Dendritic cell treated with granulocyte-macrophage colony-stimulating factor and Interleukin-4, amounts not matched to agents 40 ng/mL and 50 ng/mL, for 4 days (primary cell): Measurements from ENCODE around the gene BMS1.
"Not testable (repeated sequence)": the region's sequence is repeated elsewhere in the genome, so short reads cannot be mapped to it uniquely, and the experiment has no call there.

ENCODE experiments used
- H3K27ac Mint-ChIP-seq: one replicate; pipeline ENCODE4 v1.8.0; 2022; ENCODE audit warnings: mild to moderate bottlenecking, mixed read lengths
- H3K27me3 Mint-ChIP-seq: one replicate; pipeline ENCODE4 v1.8.0; 2022; ENCODE audit warnings: mild to moderate bottlenecking, mixed read lengths
- H3K36me3 Mint-ChIP-seq: one replicate; pipeline ENCODE4 v1.8.0; 2022; ENCODE audit warnings: low read depth, mixed read lengths
- H3K4me1 Mint-ChIP-seq: one replicate; pipeline ENCODE4 v1.8.0; 2022; ENCODE audit warnings: low read depth, mixed read lengths
- H3K4me3 Mint-ChIP-seq: one replicate; pipeline ENCODE4 v1.8.0; 2022; ENCODE audit warnings: mild to moderate bottlenecking, moderate library complexity, mixed read lengths
- H3K9me3 Mint-ChIP-seq: one replicate; pipeline ENCODE4 v1.8.0; 2022; ENCODE audit warnings: mixed read lengths
- intact Hi-C: fragments of 100-400 bp; cut with micrococcal nuclease; formaldehyde crosslinking; loops from one replicate; pipeline ENCODE4 v1.15.0; 2022

Gene BMS1

DNA sequence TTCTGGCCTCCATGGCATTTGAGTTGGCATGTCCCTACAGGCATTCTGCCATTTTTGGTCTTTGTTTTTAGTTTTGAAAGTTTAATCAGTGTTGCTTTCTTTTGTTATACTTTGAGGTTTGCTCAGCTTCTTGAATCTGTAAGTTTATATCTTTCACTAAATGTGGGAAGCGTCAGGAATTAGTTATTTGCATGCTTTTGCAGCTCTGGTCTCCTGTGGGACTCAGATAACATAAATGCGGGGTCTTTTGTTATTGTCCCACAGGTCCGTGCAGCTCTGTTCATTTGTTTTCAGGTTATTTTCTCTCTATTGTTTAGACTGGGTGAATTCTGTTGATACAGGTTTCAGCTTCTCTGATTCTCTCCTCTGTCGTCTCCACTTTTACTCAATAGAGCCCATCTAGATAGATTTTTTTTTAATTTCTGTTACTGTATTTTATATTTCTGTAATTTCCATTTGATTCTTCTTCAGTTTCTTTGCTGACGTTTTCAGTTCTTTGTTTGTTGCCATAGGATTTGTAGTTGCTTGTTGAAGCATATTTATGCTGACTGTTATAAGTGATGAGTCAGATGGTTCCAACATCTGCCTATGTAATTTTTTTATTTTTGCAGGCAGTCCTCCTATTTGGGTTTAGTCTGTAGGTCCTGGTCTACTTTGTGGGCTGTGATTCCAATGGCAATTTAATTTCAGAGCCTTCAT, 31.5 kb downstream of the BMS1 start:
- H3K27me3 Mint-ChIP-seq, intact Hi-C loops, H3K4me3 Mint-ChIP-seq, H3K27ac Mint-ChIP-seq, H3K4me1 Mint-ChIP-seq: not testable (repeated sequence)
- H3K9me3 Mint-ChIP-seq, result peaks cover 18% of the 10 kb centered on the region
- peaks cover 100% of the 10 kb centered on the region for H3K36me3 Mint-ChIP-seq

DNA sequence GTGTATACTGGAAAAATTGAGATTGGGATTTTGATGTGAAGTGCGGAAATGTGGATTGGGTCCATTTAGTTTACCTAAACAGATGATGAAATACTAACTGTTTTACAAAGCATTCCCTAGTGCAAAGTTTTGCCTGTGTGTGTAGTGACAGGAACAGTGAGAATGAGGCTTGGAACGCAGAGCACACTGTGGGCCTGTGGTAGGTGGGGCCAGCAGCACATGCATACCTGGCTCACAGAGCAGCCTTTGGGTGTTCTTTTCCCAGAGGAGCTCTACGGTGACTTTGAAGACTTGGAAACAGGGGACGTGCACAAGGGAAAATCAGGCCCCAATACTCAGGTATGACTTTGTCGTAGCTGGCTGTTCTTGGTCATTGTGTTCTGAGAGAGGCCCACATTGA, 33.7 kb downstream of the BMS1 start:
- intact Hi-C loops, result not testable (repeated sequence)

DNA sequence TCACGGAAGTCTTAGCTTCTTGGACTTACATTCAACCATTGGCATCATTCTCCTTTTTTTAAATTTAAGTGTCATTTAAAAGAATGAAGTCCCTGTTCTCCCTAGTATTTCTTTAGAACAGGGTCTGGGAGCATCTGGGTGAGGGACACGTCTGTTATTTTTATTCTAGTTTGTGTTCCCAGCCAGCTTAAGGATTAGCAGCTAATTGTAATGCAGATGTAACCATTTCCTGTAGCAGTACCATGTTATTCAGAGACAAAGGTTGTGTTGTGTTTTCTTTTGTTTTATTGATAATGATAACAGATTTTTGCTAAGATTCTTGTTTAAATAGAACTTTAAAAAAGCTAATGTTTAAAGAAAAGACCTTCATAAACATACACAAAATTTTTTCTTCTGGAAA, 34.3 kb downstream of the BMS1 start:
- H3K9me3 Mint-ChIP-seq, result peaks cover 18% of the 10 kb centered on the region
- intact Hi-C loops, result no loop called here
- no peaks in the 10 kb centered on the region for H3K4me1 Mint-ChIP-seq
- H3K27ac Mint-ChIP-seq, result no peak overlapping the region
- H3K4me3 Mint-ChIP-seq, result no peak overlapping the region
- peaks cover 98% of the 10 kb centered on the region for H3K36me3 Mint-ChIP-seq
- no peaks in the 10 kb centered on the region for H3K27me3 Mint-ChIP-seq

More for the DNA sequence above, 33.7 kb downstream of the BMS1 start:
- not testable (repeated sequence) for H3K27ac Mint-ChIP-seq, H3K4me3 Mint-ChIP-seq, H3K27me3 Mint-ChIP-seq, H3K4me1 Mint-ChIP-seq
- Mint-ChIP-seq H3K9me3 (peaks cover 18% of the 10 kb centered on the region), H3K36me3 (peaks cover 99% of the 10 kb centered on the region)

DNA sequence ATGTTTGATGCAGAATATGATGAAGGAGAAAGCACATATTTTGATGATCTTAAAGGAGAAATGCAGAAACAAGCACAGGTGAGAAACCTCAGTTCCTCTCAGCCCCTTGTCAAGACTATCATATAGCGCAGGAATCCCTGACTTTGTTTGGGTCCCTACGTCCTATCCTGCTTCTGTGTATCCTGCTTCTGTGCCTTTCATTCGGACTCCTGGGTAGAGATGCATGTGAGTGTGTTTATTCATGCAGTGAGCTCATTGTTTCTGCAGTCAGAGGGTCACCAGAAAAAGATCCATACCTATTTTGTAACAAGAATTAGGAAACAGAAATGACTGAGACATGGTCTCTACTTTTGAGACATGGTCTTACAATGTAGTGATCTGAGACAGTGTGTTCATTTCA, 34.8 kb downstream of the BMS1 start:
- H3K27ac Mint-ChIP-seq, H3K27me3 Mint-ChIP-seq, H3K4me3 Mint-ChIP-seq, H3K4me1 Mint-ChIP-seq, intact Hi-C loops: not testable (repeated sequence)
- peaks cover 97% of the 10 kb centered on the region for H3K36me3 Mint-ChIP-seq
- peaks cover 18% of the 10 kb centered on the region for H3K9me3 Mint-ChIP-seq

DNA sequence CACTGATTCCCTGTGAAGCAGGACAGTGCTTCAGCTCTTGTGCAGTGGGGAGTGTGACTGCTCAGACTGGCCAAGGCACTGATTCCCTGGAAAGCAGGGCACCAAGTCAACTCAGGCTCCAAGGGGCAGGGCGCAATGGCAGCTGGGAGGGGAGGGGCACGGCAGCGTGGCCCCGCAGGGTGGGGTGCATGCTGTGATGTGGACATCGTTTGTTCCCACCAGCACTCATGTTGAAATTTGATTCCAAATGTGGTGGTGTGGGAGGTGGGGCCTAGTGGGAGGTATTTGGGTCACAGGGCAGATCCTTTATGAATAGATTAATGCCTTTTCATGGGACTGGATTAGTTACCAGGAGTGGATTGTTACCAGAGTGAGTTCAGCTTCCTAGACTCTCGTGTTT, 44.2 kb downstream of the BMS1 start:
- H3K9me3 Mint-ChIP-seq, H3K27ac Mint-ChIP-seq, H3K4me3 Mint-ChIP-seq, intact Hi-C loops, H3K27me3 Mint-ChIP-seq, H3K4me1 Mint-ChIP-seq: not testable (repeated sequence)
- peaks cover 94% of the 10 kb centered on the region for H3K36me3 Mint-ChIP-seq

DNA sequence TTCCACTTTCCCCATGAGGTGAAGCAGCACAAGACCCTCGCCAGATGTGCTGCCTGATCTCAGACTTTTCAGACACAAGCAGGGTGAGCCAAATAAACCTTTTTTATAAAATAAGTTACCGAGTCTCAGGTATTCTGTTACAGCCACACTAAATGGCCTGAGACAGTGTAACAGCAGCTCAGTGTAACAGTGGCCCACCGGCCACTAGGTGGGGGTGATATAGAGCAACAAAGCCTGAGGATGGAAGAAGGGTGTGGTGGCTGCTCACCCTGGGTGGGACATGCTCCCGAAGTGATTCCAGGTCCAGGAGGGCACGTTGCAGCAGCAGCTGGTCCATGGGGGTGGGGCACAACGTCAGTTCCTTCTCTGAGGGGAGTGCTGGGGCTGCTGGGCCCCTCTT, 44.6 kb downstream of the BMS1 start:
- H3K36me3 Mint-ChIP-seq, result peaks cover 95% of the 10 kb centered on the region
- no peaks in the 10 kb centered on the region for H3K4me1 Mint-ChIP-seq
- intact Hi-C loops, result no loop called here
- H3K4me3 Mint-ChIP-seq, result no peak overlapping the region
- H3K27me3 Mint-ChIP-seq, result no peaks in the 10 kb centered on the region
- H3K9me3 Mint-ChIP-seq, result no peaks in the 10 kb centered on the region
- no peak overlapping the region for H3K27ac Mint-ChIP-seq

DNA sequence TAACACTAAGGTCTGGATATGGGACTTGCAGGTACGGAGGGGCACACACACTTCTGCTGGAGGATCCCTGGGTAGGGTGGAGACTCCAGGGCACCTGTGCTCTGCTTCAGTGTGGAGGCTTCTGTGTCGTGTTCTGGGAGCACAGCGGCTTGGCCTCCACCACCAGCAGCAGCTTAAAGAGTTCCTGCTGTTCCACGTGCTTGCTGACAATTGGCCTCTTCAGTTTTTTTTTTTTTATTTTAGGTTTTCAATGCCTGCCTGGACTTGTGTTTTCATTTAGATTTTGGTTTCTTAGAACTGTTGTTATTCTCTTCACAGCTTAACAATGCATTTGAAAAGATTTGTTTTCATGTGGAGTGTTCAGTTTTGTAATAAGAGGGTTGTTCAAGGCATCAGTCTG, 45.8 kb downstream of the BMS1 start:
- H3K27me3 Mint-ChIP-seq, intact Hi-C loops, H3K4me1 Mint-ChIP-seq, H3K9me3 Mint-ChIP-seq, H3K27ac Mint-ChIP-seq, H3K4me3 Mint-ChIP-seq: not testable (repeated sequence)
- H3K36me3 Mint-ChIP-seq, result peaks cover 86% of the 10 kb centered on the region

DNA sequence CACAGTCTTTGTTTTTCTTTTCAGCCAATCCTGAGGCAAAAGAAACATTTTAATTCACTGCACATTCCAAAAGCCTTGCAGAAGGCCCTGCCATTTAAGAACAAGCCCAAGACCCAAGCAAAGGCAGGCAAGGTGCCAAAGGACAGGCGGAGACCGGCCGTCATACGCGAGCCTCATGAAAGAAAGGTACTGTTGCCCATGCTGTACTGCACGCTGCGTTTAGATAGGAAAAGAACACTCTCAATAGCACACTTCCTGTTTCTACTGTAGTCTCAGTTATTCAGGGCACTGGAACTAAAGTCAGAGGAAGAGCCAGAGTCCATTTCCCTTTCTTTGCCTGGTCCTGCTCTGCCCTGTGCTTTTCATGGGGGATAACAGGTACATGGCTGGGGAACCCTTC, 47.6 kb downstream of the BMS1 start:
- intact Hi-C loops, result no loop called here
- no peaks in the 10 kb centered on the region for H3K27me3 Mint-ChIP-seq
- no peaks in the 10 kb centered on the region for H3K9me3 Mint-ChIP-seq
- H3K27ac Mint-ChIP-seq, result no peak overlapping the region
- no peaks in the 10 kb centered on the region for H3K4me1 Mint-ChIP-seq
- H3K4me3 Mint-ChIP-seq, result no peak overlapping the region
- H3K36me3 Mint-ChIP-seq, result peaks cover 67% of the 10 kb centered on the region

DNA sequence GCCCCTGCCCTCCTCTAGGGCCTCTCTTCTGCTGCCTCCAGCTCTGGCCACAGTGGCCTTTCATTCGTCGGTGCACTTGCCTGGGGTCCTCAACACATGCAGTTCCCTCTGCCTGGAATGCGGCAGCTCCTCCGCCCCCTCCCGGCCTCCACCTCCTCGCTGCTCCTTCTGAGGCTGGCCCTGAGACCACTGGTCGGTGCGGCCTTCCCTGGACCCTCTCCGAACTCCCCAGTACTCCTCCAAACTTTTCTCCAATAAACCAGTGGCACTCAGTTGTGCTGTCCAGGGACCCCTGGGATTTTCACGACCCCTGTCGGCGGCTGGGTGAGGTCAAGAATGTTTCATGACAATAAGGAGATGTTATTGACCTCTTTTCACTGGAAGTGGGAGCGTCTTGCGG, 53.5 kb downstream of the BMS1 start:
- H3K9me3 Mint-ChIP-seq, result no peaks in the 10 kb centered on the region
- intact Hi-C loops, result no loop called here
- H3K4me1 Mint-ChIP-seq, result no peaks in the 10 kb centered on the region
- peaks cover 40% of the 10 kb centered on the region for H3K27me3 Mint-ChIP-seq
- peaks cover 12% of the 10 kb centered on the region for H3K36me3 Mint-ChIP-seq
- no peak overlapping the region for H3K4me3 Mint-ChIP-seq
- H3K27ac Mint-ChIP-seq, result no peak overlapping the region

DNA sequence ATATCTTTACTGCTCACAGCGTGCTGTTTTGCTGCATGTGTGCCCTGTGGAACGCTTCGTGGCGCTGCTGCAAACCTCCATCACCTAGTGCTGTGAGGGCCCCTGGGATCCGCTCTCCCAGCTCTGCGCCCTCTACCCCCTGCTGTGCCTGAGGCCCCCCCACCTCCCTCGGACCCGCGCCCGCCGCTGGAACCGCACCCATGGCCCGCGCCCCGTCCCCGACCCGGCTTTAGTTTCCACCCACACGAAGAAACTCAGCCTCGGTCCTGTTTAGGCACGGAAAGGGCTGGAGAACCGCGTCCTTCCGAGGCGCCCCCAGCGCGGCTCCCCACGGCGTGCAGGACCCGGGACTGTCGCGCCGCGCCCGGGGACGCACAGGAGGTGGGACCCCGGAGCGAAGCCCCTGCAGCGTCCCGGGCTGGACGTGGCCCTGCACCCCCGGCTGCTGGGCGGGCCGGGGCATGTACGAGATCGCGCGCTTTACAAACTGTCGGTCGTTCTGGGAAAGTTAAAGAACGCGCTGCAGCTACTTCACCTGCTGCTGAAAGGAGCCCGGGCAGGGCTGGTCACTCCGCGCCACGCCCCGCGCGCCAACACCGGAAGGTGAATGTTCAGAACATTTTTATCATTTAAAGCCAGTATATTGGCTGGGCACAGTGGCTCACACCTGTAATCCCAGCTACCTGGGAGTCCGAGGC, 54.3 kb downstream of the BMS1 start:
- Mint-ChIP-seq H3K4me3 (no peak overlapping the region), H3K9me3 (no peaks in the 10 kb centered on the region)
- intact Hi-C loops, result no loop called here

DNA sequence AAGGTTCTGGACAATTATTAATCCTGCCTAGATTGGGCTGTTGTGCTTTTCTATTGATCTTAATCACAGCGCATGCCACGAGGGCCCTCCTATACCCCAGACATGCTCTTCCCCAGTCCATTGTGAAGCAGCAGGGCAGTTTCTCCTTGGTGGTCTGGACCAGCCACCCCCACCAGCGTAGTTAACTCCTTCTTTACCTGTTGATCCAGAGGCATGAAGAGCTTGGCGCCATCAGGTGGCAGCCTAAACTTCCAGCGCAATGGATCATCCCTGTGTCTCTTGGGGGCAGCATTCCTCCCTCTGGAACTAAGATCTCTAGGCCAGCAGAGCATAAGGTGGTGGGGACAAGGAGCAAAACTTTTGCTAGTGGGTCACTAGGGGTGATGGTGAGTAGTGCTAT, 62.2 kb downstream of the BMS1 start:
- H3K36me3 Mint-ChIP-seq, H3K4me3 Mint-ChIP-seq, H3K9me3 Mint-ChIP-seq, H3K4me1 Mint-ChIP-seq, H3K27ac Mint-ChIP-seq, intact Hi-C loops: not testable (repeated sequence)
- peaks cover 11% of the 10 kb centered on the region for H3K27me3 Mint-ChIP-seq

More for the DNA sequence above, 54.3 kb downstream of the BMS1 start:
- no peaks in the 10 kb centered on the region for H3K4me1 Mint-ChIP-seq
- peaks cover 41% of the 10 kb centered on the region for H3K27me3 Mint-ChIP-seq
- no peak overlapping the region for H3K27ac Mint-ChIP-seq
- peaks cover 5% of the 10 kb centered on the region for H3K36me3 Mint-ChIP-seq

DNA sequence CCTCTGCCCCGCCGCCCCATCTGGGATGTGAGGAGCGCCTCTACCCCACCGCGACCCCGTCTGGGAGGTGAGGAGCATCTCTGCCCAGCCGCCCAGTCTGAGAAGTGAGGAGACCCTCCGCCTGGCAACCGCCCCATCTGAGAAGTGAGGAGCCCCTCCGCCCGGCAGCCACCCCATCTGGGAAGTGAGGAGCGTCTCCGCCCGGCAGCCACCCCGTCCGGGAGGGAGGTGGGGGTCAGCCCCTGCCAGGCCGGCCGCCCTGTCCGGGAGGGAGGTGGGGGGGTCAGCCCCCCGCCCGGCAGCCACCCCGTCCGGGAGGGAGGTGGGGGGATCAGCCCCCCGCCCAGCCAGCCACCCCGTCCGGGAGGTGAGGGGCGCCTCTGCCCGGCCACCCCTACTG, 64.7 kb downstream of the BMS1 start:
- H3K9me3 Mint-ChIP-seq, result peaks cover 11% of the 10 kb centered on the region
- H3K27me3 Mint-ChIP-seq, intact Hi-C loops, H3K27ac Mint-ChIP-seq, H3K4me3 Mint-ChIP-seq, H3K36me3 Mint-ChIP-seq, H3K4me1 Mint-ChIP-seq: not testable (repeated sequence)

DNA sequence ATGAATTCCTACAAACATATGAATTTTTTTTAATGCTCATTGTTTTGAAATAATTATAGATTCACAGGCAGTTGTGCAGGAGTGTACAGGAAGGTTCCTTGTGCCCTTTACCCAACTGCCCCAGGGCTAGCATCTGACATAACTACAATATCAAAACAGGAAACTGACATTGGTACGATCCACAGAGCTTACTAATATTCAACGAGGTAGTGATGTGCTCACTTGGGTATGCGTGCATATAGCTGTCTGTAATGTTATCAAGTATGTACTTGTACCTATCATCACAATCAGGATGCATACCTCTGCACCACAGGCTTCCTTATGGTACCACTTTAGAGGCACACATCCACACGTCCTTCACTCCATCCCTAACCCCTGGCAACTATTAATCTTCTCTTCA, 68.3 kb downstream of the BMS1 start:
- Mint-ChIP-seq H3K27ac (no peak overlapping the region), H3K36me3 (no peaks in the 10 kb centered on the region), H3K4me1 (no peaks in the 10 kb centered on the region), H3K9me3 (peaks cover 11% of the 10 kb centered on the region), H3K4me3 (no peak overlapping the region), H3K27me3 (peaks cover 20% of the 10 kb centered on the region)
- intact Hi-C loops, result no loop called here

DNA sequence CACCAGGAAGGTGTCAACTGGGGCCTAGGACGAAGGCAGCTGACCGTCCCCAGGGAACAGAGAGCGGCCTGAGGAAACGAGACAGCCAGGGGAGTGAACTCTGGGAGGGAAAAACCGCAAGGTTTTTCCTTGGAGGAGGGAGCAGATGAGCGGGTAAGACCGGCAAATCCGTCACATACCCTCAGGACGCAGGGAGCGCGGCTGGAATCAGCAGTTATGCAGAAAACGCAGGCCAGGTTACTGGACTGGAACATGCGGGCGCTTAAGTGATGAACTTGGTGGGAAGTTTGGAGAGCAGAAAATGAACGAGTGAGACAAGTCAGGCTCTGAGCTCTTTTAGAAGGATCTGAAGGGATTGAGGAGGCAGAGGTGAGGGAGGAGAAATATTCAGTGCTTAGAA, 76.7 kb downstream of the BMS1 start:
- H3K9me3 Mint-ChIP-seq, result no peaks in the 10 kb centered on the region
- peaks cover 2% of the 10 kb centered on the region for H3K4me1 Mint-ChIP-seq
- H3K36me3 Mint-ChIP-seq, result no peaks in the 10 kb centered on the region
- intact Hi-C loops, result no loop called here
- peaks cover 10% of the 10 kb centered on the region for H3K27me3 Mint-ChIP-seq
- no peak overlapping the region for H3K4me3 Mint-ChIP-seq
- no peak overlapping the region for H3K27ac Mint-ChIP-seq

DNA sequence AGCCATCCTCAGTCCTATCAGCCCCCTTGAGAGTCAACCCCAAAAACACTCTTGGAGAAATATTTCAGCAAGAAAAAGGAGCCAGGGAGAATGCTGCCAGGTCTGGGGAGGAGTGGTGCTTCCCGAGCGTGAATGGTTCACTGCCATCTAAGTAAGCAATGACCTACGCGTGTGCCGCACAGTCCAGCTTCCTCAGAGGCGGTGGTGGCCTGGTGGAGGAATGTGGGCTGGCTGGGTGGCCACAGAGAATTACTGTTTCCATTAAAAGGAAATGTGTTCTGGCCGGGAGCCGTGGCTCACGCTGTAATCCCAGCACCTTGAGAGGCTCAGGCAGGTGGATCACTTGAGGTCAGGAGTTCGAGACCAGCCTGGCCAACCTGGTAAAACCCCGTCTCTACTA, 77.4 kb downstream of the BMS1 start:
- H3K27ac Mint-ChIP-seq, H3K4me3 Mint-ChIP-seq, H3K36me3 Mint-ChIP-seq, intact Hi-C loops, H3K9me3 Mint-ChIP-seq: not testable (repeated sequence)
- Mint-ChIP-seq H3K27me3 (peaks cover 12% of the 10 kb centered on the region), H3K4me1 (peaks cover 10% of the 10 kb centered on the region)
